ENCODE data around the gene WDR4. TPM values are rescaled to one million over a fixed set of nuclear protein-coding genes. Genes with fewer than 3 reads are reported as not detected.

WDR4 gene
- total and polyA plus RNA-seq, 2 experiments from 2014 or later, result 22.5 to 50.2 TPM

DNA sequence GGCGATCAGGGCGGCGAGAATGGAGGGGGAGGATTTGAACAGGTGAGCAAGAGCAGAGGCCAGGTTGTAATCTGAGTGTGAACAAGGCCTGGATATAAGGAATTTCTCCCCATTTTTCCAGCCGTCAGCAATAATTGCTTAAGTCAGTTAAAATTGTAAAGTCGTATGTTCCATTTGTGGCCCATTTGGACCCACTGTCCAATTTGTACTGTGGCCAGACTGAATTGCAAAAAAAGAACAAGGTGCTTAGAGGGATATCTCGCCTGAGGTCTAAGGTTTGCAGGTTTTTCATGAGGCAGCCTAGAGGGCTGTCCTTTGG, 45.1 kb upstream of the WDR4 start:
- Histone ChIP-seq H3K4me1 (ENCODE audit: insufficient read depth) (peaks cover 32% of the 10 kb centered on the region), H3K27me3 (ENCODE audit: insufficient read depth) (no peaks in the 10 kb centered on the region), H2AFZ (no peak overlapping the region), H3K4me3 (peak overlapping the region; percentile 15), H3K9me2 (ENCODE audit: insufficient read depth) (no peaks in the 10 kb centered on the region), H3K4me2 (peak overlapping the region; percentile 66), H4K20me1 (replicated peaks; ENCODE audit: insufficient read depth) (no peaks in the 10 kb centered on the region), H3K79me2 (replicated peaks; ENCODE audit: insufficient read depth) (peaks cover 6% of the 10 kb centered on the region), H3K27ac (ENCODE audit: low read depth) (peak overlapping the region; percentile 98), H3K36me3 (ENCODE audit: insufficient read depth) (no peaks in the 10 kb centered on the region), H3F3A (replicated peaks; ENCODE audit: low read depth) (peaks cover 7% of the 10 kb centered on the region; the same call in 1 of the 2 replicates)
- no peak for DNase-seq (ENCODE audit: low spot score)
- H3K27ac Mint-ChIP-seq, result peak overlapping the region; percentile 96
- no peaks in the 10 kb centered on the region; the same call in 2 of the 3 replicates for H3K9me3 Mint-ChIP-seq
- TF ChIP-seq STAT1 (IDR thresholded peaks at IDR 0.05; ENCODE audit: unreplicated experiment), result no peak
- TF ChIP-seq NANOG (IDR thresholded peaks at IDR 0.05; ENCODE audit: borderline replicate concordance), result no peak
- peak; percentile 1; the same call in 1 of the 2 replicates for TF ChIP-seq POLR2AphosphoS5 (IDR thresholded peaks at IDR 0.05; ENCODE audit: low read depth)
- TF ChIP-seq ZNF114 (CRISPR knock-in tag; IDR thresholded peaks at IDR 0.05), result no peak
- no peak for TF ChIP-seq EZH2phosphoT487 (IDR thresholded peaks at IDR 0.05; ENCODE audit: unreplicated experiment)
- TF ChIP-seq, protein P1, sequence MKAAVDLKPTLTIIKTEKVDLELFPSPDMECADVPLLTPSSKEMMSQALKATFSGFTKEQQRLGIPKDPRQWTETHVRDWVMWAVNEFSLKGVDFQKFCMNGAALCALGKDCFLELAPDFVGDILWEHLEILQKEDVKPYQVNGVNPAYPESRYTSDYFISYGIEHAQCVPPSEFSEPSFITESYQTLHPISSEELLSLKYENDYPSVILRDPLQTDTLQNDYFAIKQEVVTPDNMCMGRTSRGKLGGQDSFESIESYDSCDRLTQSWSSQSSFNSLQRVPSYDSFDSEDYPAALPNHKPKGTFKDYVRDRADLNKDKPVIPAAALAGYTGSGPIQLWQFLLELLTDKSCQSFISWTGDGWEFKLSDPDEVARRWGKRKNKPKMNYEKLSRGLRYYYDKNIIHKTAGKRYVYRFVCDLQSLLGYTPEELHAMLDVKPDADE (IDR thresholded peaks at IDR 0.05), result no peak
- peaks cover 32% of the 10 kb centered on the region for H3K4me1 Mint-ChIP-seq
- peak overlapping the region; percentile 46 for H3K4me3 Mint-ChIP-seq
- peaks cover 9% of the 10 kb centered on the region for H3K36me3 Mint-ChIP-seq (ENCODE audit: low read depth)
- ATAC-seq, result no peak
- peaks cover 14% of the 10 kb centered on the region for H3K27me3 Mint-ChIP-seq (ENCODE audit: insufficient read depth, low read depth, poor library complexity)

DNA sequence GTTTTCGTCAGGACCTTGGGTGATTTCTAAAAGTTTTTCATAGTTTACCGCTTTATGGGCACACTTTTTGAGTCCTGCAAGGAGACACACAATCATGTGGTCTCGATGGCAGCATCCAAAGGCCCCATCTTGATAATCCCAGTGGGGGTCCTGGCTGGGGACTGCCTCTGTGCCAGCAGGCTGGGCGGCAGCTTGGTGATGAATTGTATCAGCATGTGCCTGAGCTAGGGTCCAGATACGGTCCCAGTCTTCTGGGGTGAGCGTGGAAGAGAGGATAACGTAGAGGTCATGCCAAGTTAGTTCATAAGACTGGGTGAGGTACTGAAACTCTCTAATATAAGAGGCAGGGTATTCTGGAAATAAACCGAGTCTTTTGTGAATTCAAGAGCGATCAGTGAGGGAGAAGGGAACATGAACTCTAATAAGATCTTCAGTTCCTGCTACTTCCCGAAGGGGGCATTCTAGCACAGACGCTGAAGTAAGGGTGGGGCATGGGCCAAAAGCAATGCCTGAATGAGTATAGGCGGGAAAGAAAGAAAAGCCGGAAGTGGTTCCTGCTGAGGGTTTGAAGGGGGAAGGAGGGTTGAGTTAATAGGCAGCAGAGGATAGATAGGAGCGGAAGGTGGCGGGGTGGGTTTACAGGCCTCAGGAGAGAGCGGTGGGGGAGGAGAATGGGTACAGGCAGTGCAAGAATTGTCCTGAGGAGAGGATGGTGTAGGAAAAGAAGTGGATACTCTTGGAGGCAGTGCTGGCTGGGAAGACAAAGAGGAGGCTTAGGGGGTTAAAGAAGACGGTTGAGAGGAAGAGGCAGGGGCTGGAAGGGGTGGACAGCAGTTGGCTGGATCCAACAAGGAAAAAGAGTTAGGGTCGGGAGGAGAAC, 44.5 kb upstream of the WDR4 start:
- Histone ChIP-seq H3K4me3 (peak overlapping the region; percentile 15), H3K27me3 (ENCODE audit: insufficient read depth) (no peaks in the 10 kb centered on the region), H3F3A (replicated peaks; ENCODE audit: low read depth) (peaks cover under 1% of the 10 kb centered on the region; the same call in 1 of the 2 replicates), H3K4me1 (ENCODE audit: insufficient read depth) (peaks cover 27% of the 10 kb centered on the region), H3K4me2 (peak overlapping the region; percentile 66), H3K27ac (ENCODE audit: low read depth) (peak overlapping the region; percentile 98), H4K20me1 (replicated peaks; ENCODE audit: insufficient read depth) (no peaks in the 10 kb centered on the region), H3K79me2 (replicated peaks; ENCODE audit: insufficient read depth) (peaks cover 6% of the 10 kb centered on the region; the same call in 1 of the 2 replicates), H3K9me2 (ENCODE audit: insufficient read depth) (no peaks in the 10 kb centered on the region), H3K36me3 (ENCODE audit: insufficient read depth) (peaks cover under 1% of the 10 kb centered on the region), H2AFZ (no peak overlapping the region)
- peaks cover 12% of the 10 kb centered on the region for H3K36me3 Mint-ChIP-seq (ENCODE audit: low read depth)
- H3K4me1 Mint-ChIP-seq, result peaks cover 32% of the 10 kb centered on the region
- H3K4me3 Mint-ChIP-seq, result peak overlapping the region; percentile 46
- no peaks in the 10 kb centered on the region; the same call in 2 of the 3 replicates for H3K9me3 Mint-ChIP-seq
- peak; percentile 99 for DNase-seq (ENCODE audit: low spot score)
- peaks cover 14% of the 10 kb centered on the region for H3K27me3 Mint-ChIP-seq (ENCODE audit: insufficient read depth, low read depth, poor library complexity)
- peak; percentile 93 for ATAC-seq
- H3K27ac Mint-ChIP-seq, result peak overlapping the region; percentile 96
- TF ChIP-seq ZNF114 (CRISPR knock-in tag; IDR thresholded peaks at IDR 0.05) (no peak), EZH2 (IDR thresholded peaks at IDR 0.05; ENCODE audit: low read depth, unreplicated experiment) (no peak), JUNB (IDR thresholded peaks at IDR 0.05; ENCODE audit: unreplicated experiment) (no peak), STAT1 (IDR thresholded peaks at IDR 0.05; ENCODE audit: unreplicated experiment) (no peak), NANOG (IDR thresholded peaks at IDR 0.05; ENCODE audit: borderline replicate concordance) (no peak), EZH2phosphoT487 (IDR thresholded peaks at IDR 0.05; ENCODE audit: unreplicated experiment) (no peak), POLR2AphosphoS5 (IDR thresholded peaks at IDR 0.05; ENCODE audit: low read depth) (peak; percentile 55), CREB1 (CRISPR knock-in tag; IDR thresholded peaks at IDR 0.05; ENCODE audit: low read depth) (0 out of 2 replicates have a peak, but pooled peaks have one; percentile 30), ZNF331 (CRISPR knock-in tag; IDR thresholded peaks at IDR 0.05; ENCODE audit: low read depth) (no peak)
- TF ChIP-seq, protein P2, sequence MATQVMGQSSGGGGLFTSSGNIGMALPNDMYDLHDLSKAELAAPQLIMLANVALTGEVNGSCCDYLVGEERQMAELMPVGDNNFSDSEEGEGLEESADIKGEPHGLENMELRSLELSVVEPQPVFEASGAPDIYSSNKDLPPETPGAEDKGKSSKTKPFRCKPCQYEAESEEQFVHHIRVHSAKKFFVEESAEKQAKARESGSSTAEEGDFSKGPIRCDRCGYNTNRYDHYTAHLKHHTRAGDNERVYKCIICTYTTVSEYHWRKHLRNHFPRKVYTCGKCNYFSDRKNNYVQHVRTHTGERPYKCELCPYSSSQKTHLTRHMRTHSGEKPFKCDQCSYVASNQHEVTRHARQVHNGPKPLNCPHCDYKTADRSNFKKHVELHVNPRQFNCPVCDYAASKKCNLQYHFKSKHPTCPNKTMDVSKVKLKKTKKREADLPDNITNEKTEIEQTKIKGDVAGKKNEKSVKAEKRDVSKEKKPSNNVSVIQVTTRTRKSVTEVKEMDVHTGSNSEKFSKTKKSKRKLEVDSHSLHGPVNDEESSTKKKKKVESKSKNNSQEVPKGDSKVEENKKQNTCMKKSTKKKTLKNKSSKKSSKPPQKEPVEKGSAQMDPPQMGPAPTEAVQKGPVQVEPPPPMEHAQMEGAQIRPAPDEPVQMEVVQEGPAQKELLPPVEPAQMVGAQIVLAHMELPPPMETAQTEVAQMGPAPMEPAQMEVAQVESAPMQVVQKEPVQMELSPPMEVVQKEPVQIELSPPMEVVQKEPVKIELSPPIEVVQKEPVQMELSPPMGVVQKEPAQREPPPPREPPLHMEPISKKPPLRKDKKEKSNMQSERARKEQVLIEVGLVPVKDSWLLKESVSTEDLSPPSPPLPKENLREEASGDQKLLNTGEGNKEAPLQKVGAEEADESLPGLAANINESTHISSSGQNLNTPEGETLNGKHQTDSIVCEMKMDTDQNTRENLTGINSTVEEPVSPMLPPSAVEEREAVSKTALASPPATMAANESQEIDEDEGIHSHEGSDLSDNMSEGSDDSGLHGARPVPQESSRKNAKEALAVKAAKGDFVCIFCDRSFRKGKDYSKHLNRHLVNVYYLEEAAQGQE (IDR thresholded peaks at IDR 0.05; ENCODE audit: unreplicated experiment), result peak; percentile 9
- TF ChIP-seq, protein P1 (IDR thresholded peaks at IDR 0.05), result peak; percentile 79
- TF ChIP-seq, protein P3, sequence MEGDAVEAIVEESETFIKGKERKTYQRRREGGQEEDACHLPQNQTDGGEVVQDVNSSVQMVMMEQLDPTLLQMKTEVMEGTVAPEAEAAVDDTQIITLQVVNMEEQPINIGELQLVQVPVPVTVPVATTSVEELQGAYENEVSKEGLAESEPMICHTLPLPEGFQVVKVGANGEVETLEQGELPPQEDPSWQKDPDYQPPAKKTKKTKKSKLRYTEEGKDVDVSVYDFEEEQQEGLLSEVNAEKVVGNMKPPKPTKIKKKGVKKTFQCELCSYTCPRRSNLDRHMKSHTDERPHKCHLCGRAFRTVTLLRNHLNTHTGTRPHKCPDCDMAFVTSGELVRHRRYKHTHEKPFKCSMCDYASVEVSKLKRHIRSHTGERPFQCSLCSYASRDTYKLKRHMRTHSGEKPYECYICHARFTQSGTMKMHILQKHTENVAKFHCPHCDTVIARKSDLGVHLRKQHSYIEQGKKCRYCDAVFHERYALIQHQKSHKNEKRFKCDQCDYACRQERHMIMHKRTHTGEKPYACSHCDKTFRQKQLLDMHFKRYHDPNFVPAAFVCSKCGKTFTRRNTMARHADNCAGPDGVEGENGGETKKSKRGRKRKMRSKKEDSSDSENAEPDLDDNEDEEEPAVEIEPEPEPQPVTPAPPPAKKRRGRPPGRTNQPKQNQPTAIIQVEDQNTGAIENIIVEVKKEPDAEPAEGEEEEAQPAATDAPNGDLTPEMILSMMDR (conservative IDR thresholded peaks at IDR 0.05; ENCODE audit: low read depth in 2 of 2), result peak; percentile 79 to 88

Data from GM23338 (cell line).